ENCODE results near the gene PBX4.

DNA sequence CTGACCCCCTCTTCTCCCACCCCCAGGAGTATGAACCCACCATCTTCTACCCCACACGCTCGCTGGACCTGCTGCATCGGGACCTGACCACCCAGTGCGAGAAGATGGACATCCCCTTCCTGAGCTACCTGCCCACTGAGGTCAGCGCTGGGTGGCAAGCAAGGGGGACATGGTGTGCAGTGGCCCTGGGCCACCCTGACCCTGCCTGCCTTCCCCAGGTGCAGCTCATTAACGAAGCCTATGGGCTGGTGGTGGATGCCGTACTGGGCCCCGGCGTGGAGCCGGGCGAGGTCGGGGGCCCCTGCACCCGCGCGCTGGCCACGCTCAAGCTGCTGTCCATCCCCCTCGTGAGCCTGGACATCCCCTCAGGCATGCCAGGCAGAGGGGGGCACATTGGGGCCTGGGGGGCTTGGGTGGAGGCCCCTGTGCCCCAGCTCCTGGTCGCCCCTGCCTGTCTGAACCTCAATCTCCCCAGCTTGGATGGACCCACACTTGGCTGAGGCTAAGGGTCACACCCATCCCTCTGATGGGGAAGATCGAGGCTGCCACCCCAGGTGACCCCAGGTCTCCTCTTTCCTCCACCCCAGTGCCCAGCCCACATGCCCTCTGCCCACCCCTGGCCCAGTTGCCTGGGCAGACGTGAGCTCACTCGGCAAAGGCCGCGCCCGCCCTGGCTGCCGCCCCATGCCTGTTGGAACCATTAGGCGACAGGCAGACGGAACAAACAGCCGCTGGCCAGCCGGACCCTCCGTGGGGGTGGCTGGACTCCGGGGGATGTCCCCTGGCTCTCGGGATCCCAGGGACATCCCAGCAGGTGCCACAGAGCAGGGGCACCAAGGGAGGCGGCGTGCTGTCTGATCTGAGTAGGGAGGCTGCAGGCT is 82.9 kb downstream of the PBX4 start:
- TF ChIP-seq, protein P1, sequence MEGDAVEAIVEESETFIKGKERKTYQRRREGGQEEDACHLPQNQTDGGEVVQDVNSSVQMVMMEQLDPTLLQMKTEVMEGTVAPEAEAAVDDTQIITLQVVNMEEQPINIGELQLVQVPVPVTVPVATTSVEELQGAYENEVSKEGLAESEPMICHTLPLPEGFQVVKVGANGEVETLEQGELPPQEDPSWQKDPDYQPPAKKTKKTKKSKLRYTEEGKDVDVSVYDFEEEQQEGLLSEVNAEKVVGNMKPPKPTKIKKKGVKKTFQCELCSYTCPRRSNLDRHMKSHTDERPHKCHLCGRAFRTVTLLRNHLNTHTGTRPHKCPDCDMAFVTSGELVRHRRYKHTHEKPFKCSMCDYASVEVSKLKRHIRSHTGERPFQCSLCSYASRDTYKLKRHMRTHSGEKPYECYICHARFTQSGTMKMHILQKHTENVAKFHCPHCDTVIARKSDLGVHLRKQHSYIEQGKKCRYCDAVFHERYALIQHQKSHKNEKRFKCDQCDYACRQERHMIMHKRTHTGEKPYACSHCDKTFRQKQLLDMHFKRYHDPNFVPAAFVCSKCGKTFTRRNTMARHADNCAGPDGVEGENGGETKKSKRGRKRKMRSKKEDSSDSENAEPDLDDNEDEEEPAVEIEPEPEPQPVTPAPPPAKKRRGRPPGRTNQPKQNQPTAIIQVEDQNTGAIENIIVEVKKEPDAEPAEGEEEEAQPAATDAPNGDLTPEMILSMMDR (IDR thresholded peaks at IDR 0.05): no peak
- no peak for TF ChIP-seq TCF7L2 (IDR thresholded peaks at IDR 0.05; ENCODE audit: low read depth, low read length)
- no peak for TF ChIP-seq POLR2AphosphoS5 (IDR thresholded peaks at IDR 0.05; ENCODE audit: low read depth, low read length)
- TF ChIP-seq, protein P2, sequence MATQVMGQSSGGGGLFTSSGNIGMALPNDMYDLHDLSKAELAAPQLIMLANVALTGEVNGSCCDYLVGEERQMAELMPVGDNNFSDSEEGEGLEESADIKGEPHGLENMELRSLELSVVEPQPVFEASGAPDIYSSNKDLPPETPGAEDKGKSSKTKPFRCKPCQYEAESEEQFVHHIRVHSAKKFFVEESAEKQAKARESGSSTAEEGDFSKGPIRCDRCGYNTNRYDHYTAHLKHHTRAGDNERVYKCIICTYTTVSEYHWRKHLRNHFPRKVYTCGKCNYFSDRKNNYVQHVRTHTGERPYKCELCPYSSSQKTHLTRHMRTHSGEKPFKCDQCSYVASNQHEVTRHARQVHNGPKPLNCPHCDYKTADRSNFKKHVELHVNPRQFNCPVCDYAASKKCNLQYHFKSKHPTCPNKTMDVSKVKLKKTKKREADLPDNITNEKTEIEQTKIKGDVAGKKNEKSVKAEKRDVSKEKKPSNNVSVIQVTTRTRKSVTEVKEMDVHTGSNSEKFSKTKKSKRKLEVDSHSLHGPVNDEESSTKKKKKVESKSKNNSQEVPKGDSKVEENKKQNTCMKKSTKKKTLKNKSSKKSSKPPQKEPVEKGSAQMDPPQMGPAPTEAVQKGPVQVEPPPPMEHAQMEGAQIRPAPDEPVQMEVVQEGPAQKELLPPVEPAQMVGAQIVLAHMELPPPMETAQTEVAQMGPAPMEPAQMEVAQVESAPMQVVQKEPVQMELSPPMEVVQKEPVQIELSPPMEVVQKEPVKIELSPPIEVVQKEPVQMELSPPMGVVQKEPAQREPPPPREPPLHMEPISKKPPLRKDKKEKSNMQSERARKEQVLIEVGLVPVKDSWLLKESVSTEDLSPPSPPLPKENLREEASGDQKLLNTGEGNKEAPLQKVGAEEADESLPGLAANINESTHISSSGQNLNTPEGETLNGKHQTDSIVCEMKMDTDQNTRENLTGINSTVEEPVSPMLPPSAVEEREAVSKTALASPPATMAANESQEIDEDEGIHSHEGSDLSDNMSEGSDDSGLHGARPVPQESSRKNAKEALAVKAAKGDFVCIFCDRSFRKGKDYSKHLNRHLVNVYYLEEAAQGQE (IDR thresholded peaks at IDR 0.05; ENCODE audit: insufficient read depth in 1 of 2, low read depth in 2 of 2, low read length in 1 of 2): no peak

All from Panc1 (cell line).